Ovary (tissue), 9 donors: ENCODE measurements around the gene ADM. TPM values are rescaled to one million over a fixed set of nuclear protein-coding genes. Genes with fewer than 3 reads are reported as not detected.

Source experiments
- DNase-seq, 5 donors: peaks; one replicate each; pipeline ENCODE4 v3.0.0-alpha.2; 2019 to 2020
- H3K27ac ChIP-seq, 2 donors: fragments of 200-600 bp; one replicate each; pipeline versions ENCODE4 v1.5.1 to v1.8.0; 2019 to 2022
- H3K27me3 ChIP-seq: fragments of 200-600 bp; one replicate; pipeline ENCODE4 v1.8.0; 2022
- H3K36me3 ChIP-seq: fragments of 200-600 bp; sonication (generic); one replicate; pipeline ENCODE4 v1.5.1; 2019
- H3K4me1 ChIP-seq: one replicate; pipeline ENCODE4 v1.8.1; 2013; ENCODE audit warnings: mild to moderate bottlenecking, moderate library complexity; ENCODE audit not compliant: insufficient read depth
- H3K4me3 ChIP-seq: fragments of 200-600 bp; sonication (generic); one replicate; pipeline ENCODE4 v1.5.1; 2017
- H3K9me3 ChIP-seq, 2 donors: fragments of 200-600 bp in 1 of 2; sonication (generic) in 1 of 2; one replicate each; pipeline versions ENCODE4 v1.5.1 to v1.8.1; 2013 to 2019; ENCODE audit warnings: mild to moderate bottlenecking in 1 of 2, moderate library complexity in 1 of 2
- EP300 ChIP-seq: sonication (generic); formaldehyde crosslinking; IDR thresholded peaks from one replicate; pipeline ENCODE4 v1.6.1; 2017; ENCODE audit warnings: antibody characterized with exemption
- POLR2A ChIP-seq: fragments of 450-650 bp; IDR thresholded peaks from one replicate; pipeline ENCODE4 v1.6.1; 2017; ENCODE audit warnings: antibody characterized with exemption, mild to moderate bottlenecking, moderate library complexity
- WGBS, 3 donors: extraction: QIAGEN DNeasy Blood & Tissue Kit in 1 of 3; methylation state at CpG; one replicate each; pipeline versions ENCODE4 v1.1.5 to v1.1.7; 2013 to 2017; 5-methylcytosine and 5-hydroxymethylcytosine counted together
- intact Hi-C, 4 donors: fragments of 100-400 bp; cut with DNase I; formaldehyde crosslinking; loops; one replicate each; pipeline versions ENCODE4 v1.11.0 to v1.15.1; 2022 to 2023
- polyA plus RNA-seq, 2 donors: library from polyadenylated mRNA; stranded (reverse); fragments of 200-250 nt in 1 of 2; fragments of 350-450 nt in 1 of 2; fragmentation: Illumina TruSeq in 1 of 2; extraction: RNeasy Lipid Tissue Mini Kit (QIAGEN cat#74804) in 1 of 2; gene quantifications; one replicate each; pipeline ENCODE4 v1.2.3, GENCODE V29; 2013 to 2014
- total RNA-seq, 7 donors: library from RNA; depleted of rRNA in 2 of 7; stranded (reverse); fragments of >200 nt in 2 of 7; fragmentation: NEBNext Ultra II Directional in 3 of 7; extraction: Animal tissue kit (Norgen Biotek cat#: 25700) in 3 of 7; gene quantifications; one replicate each; pipeline versions ENCODE4 v1.1.0 to v1.2.4, GENCODE V29; 2016 to 2023
- TF ChIP-seq, protein P1 (sequence below), 3 donors: fragments of 450-650 bp in 2 of 3; fragments of 200-600 bp in 1 of 3; IDR thresholded peaks; one replicate each; pipeline versions ENCODE4 v1.5.1 to v1.8.0; 2016 to 2022; ENCODE audit warnings: antibody characterized with exemption in 3 of 3, mild to moderate bottlenecking in 1 of 3
- donor health status: DM: no; HTN: no; CAD: no; lungs with moderate emphysema.
- donor health status: DM: no; HTN: no; CAD: no.
- donor health status: Bipolar disorder and iron deficiency.
- donor health status: DM: yes; HTN: yes; CAD: no.
- donor health status: DM: no; HTN: no; CAD: no.
- donor health status: DM: yes; HTN: yes; CAD: no.

The ADM gene
- total and polyA plus RNA-seq, 9 donors: 8.2 to 83.8 (median 32.1) TPM

DNA sequence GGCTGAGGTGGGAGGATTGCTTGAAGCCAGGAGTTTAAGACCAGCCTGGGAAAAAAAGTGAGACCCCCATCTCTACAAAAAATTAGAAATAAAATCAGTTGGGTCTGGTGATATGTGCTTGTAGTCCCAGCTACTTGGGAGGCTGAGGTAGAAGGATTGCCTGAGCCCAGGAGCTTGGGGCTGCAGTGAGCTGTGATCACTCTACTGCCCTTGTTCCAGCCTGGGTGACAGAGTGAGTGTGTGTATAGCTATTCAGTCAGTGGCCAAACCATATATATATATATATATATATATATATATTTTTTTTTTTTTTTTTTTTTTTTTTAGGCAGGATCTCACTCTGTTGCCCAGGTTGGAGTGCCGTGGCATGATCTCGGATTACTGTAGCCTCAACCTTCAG, 24.5 kb downstream of the ADM start:
- no peaks in the 10 kb centered on the region for H3K36me3 ChIP-seq
- intact Hi-C loops: loop anchor here in 2 of 4 donors (5.0 to 10.0 kb wide), 2 partner anchors 38 to 405 kb away; no protein-coding TSS in a partner anchor
- no peaks in the 10 kb centered on the region for H3K9me3 ChIP-seq
- no peak for DNase-seq
- H3K4me3 ChIP-seq: no peak overlapping the region
- WGBS, 3 donors: 72 to 96% (median 83%) methylated on average over 2 of the region's 2 CpGs
- no peaks in the 10 kb centered on the region for H3K27me3 ChIP-seq
- TF ChIP-seq POLR2A (no peak), EP300 (no peak)
- TF ChIP-seq, protein P1, sequence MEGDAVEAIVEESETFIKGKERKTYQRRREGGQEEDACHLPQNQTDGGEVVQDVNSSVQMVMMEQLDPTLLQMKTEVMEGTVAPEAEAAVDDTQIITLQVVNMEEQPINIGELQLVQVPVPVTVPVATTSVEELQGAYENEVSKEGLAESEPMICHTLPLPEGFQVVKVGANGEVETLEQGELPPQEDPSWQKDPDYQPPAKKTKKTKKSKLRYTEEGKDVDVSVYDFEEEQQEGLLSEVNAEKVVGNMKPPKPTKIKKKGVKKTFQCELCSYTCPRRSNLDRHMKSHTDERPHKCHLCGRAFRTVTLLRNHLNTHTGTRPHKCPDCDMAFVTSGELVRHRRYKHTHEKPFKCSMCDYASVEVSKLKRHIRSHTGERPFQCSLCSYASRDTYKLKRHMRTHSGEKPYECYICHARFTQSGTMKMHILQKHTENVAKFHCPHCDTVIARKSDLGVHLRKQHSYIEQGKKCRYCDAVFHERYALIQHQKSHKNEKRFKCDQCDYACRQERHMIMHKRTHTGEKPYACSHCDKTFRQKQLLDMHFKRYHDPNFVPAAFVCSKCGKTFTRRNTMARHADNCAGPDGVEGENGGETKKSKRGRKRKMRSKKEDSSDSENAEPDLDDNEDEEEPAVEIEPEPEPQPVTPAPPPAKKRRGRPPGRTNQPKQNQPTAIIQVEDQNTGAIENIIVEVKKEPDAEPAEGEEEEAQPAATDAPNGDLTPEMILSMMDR (IDR thresholded peaks at IDR 0.05): no peak
- no peak overlapping the region for H3K27ac ChIP-seq
- H3K4me1 ChIP-seq: peaks cover 29% of the 10 kb centered on the region

GRCh38 chr11:10329935-10330334, 25.1 kb downstream of the ADM start:
- Histone ChIP-seq H3K4me3 (no peak overlapping the region), H3K4me1 (peaks cover 25% of the 10 kb centered on the region), H3K9me3 (no peaks in the 10 kb centered on the region), H3K27ac (no peak overlapping the region), H3K36me3 (no peaks in the 10 kb centered on the region), H3K27me3 (no peaks in the 10 kb centered on the region)
- intact Hi-C loops: loop anchor here in 2 of 4 donors (5.0 to 10.0 kb wide), 2 partner anchors 37 to 405 kb away; no protein-coding TSS in a partner anchor
- 21 to 32% (median 27%) methylated on average over 2 of the region's 2 CpGs for WGBS, 3 donors
- TF ChIP-seq POLR2A: no peak
- TF ChIP-seq EP300: no peak
- TF ChIP-seq, protein P1 (IDR thresholded peaks at IDR 0.05): no peak
- DNase-seq: no peak

- intact Hi-C loops: no loop called here
- Histone ChIP-seq H3K27ac (no peak overlapping the region), H3K4me1 (peaks cover 14% of the 10 kb centered on the region), H3K36me3 (no peaks in the 10 kb centered on the region), H3K9me3 (no peaks in the 10 kb centered on the region), H3K27me3 (no peaks in the 10 kb centered on the region), H3K4me3 (no peak overlapping the region)
- TF ChIP-seq EP300 (no peak), POLR2A (no peak)
- TF ChIP-seq, protein P1 (IDR thresholded peaks at IDR 0.05): no peak
- no peak for DNase-seq
- 86 to 95% (median 94%) methylated on average over 6 of the region's 6 CpGs for WGBS, 3 donors
These were observed 26.8 kb downstream of the ADM start for GRCh38 chr11:10331548-10332289.

- H3K4me1 ChIP-seq: peaks cover 6% of the 10 kb centered on the region
- H3K9me3 ChIP-seq: no peaks in the 10 kb centered on the region
- no peak for DNase-seq
- intact Hi-C loops: no loop called here
- 66 to 83% (median 71%) methylated on average over 1 of the region's 1 CpG for WGBS, 3 donors
- H3K4me3 ChIP-seq: no peak overlapping the region
- H3K27me3 ChIP-seq: no peaks in the 10 kb centered on the region
- no peak overlapping the region for H3K27ac ChIP-seq
- no peaks in the 10 kb centered on the region for H3K36me3 ChIP-seq
- no peak for TF ChIP-seq EP300
- TF ChIP-seq POLR2A: no peak
- TF ChIP-seq, protein P1 (IDR thresholded peaks at IDR 0.05): no peak
These were observed 28.6 kb downstream of the ADM start for GRCh38 chr11:10333490-10333889.
